GM18951 (cell line): Measurements from ENCODE around the gene FBXO9.
"Not testable (repeated sequence)": the region's sequence is repeated elsewhere in the genome, so short reads cannot be mapped to it uniquely, and the experiment has no call there.

Source experiments
- POLR2A ChIP-seq: IDR thresholded peaks from 4 replicates; pipeline ENCODE4 v1.6.1; 2011; ENCODE audit warnings: mild to moderate bottlenecking; ENCODE audit not compliant: insufficient read length, insufficient read depth; ENCODE audit errors: extremely low read depth
- in situ Hi-C: fragments of 300-500 bp; cut with MboI; formaldehyde crosslinking; loops from one replicate; pipeline ENCODE4 v1.12.0; 2022; ENCODE audit warnings: low sequenced_read_pairs, mixed read lengths, inconsistent platforms; ENCODE audit not compliant: unreplicated experiment

Gene FBXO9

DNA sequence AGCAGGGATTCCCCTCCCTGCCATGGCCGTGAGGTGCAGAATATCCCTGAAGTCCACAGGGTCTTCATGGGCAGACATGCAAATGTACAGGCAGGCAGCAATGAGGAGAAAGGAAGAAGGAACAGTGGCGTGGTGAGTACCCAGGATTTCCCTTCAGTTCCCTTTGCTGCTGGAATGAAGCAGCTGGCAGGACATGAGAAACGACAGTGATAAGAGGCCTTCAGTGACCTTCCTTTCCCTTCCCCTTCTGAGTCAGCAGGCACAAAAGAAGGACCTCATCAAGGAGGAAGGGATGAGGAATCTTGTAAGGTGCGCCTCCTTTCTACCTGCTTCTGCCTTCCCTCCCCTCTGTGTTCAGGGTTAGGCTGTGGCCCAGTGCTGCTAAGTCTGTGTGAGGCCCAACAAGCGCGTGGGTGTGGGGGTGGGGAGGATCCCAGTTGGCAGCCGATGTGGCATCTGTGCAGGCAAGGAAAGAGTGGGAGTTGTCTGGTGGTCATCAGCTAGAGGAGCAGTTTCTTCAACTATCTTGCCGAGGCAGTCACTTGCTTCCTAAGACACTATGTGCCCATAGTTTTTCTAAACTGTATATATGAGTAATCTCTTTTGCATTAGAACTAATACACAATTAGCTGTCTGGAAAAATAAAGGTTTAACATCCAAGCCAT is 29.5 kb upstream of the FBXO9 start:
- TF ChIP-seq POLR2A: no peak
- in situ Hi-C loops: no loop called here

DNA sequence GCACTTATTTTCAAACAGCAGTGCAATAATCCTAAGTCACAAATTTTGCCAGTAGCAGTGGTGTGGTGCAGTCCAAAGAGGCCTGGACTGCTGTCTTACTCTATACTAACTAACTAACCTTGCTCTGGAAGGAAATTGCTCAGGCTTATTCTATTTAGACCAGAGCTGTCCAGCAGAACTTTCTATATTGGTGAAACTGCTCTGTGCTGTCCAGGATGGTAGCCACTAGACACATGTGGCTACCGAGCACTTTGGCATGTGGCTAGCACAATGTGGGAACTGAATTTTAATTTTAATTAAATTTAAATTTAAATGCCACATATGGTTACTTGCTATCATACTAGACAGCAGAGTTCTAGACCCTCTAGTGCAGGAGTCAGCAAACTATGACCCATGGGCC is 27.1 kb upstream of the FBXO9 start:
- no peak for TF ChIP-seq POLR2A

DNA sequence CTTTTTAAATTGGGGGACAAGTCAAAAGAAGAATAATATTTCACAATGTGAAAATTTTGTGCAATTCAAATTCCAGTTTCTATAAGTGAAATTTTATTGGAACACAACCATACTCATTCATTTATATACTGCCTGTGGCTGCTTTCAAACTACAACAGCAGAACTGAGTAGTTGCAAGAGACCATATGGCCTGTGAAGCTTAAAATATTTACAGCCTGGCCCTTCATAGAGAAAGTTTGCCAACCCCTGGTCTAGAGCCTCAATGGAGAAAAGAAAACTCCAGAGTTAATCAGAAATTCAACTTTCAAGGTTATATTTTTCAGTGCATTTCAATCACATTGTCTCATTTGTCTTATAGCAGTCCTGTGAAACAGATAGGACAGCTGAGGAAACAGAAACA is 26.6 kb upstream of the FBXO9 start:
- TF ChIP-seq POLR2A: no peak
- in situ Hi-C loops: no loop called here

More for the DNA sequence above, 27.1 kb upstream of the FBXO9 start:
- in situ Hi-C loops: no loop called here

DNA sequence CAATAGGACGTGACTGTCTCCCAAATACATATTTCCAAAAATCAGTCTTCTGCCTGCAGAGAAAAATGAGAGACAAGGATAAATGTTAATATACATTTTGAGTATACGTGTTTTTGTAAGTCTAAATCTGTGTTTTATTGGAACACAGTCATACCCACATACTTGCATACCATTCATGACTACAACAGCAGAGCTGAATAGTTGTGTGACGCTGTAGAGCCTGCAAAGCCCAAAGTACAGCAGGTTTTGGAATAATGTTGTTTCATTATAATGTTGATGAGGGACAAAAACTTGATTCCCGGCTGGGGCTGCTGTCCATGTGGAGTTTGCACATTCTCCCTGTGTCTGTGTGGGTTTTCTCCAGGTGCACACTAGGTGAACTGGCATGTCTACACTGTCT is 23.8 kb upstream of the FBXO9 start:
- TF ChIP-seq POLR2A: no peak
- in situ Hi-C loops: no loop called here

DNA sequence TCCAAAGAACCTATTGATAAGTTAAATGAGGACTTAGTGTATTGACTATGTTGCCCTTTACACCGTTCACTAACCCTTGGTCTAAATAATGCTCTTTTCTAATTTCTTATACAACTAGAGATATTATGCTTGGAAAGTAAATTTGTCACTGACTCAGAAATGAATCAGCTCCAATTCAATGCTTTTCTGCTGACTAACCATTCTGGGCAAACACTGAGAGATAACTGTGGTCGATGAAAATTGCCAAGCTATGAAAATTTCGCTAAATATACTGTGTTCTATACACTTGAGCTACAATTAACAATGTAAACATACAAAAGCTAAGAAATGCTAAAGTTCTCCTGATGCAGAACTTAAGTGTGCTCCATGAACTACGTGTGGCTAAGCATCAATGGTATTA is 23.1 kb upstream of the FBXO9 start:
- in situ Hi-C loops: no loop called here
- no peak for TF ChIP-seq POLR2A

DNA sequence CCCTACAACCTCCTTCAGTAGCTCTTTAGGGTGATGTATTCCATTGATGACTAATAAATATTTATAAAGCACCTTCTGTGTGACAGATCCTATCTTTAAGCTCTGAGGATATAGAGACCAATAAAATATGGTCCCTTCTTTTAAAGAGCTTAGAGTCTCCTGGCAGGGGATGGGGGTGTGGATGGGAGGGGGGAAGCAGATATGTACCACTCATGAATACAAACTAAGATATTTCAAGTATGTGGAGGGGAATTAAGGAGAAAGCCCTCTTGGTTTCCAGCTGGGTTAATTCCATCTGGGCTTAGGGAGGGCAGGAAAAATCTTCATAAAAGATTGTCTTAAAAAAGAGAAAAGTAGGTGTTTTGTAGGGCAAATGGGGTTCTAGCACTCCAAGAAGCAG is 21.6 kb upstream of the FBXO9 start:
- TF ChIP-seq POLR2A: no peak
- in situ Hi-C loops: no loop called here

DNA sequence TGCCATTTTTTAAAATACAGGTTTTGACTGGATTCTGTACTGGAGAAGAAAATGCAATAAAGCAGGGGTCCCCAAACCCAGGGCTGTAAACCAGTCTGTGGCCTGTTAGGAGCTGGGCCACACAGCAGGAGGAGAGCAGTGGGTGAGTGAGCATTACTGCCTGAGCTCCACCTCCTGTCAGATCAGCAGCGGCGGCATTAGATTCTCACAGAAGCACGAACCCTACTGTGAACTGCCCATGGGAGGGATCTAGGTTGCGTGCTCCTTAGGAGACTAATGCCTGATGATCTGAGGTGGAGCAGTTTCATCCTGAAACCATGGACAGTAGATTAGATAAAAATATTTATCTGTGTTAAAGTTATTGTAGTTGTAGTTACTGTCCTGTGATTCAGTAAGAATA is 21.1 kb upstream of the FBXO9 start:
- in situ Hi-C loops: no loop called here
- no peak for TF ChIP-seq POLR2A

DNA sequence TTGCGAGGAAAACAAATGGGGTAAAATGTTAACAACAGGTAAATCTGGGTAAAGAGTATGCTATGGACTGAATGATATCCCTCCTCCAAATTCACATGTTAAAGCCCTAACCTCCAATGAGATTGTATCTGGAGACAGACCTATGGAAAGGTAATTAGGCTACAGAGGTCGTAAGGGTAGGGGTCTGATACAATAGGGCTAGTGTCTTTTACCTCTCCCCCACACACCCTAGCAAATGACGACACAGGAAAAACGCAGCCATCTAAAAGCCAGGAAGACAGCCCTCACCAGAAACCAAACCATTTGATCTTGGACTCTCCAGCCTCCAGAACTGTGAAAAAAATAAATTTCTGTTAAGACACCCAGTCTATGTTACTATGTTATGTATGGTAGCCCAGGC is 20.6 kb upstream of the FBXO9 start:
- TF ChIP-seq POLR2A: no peak
- in situ Hi-C loops: no loop called here

DNA sequence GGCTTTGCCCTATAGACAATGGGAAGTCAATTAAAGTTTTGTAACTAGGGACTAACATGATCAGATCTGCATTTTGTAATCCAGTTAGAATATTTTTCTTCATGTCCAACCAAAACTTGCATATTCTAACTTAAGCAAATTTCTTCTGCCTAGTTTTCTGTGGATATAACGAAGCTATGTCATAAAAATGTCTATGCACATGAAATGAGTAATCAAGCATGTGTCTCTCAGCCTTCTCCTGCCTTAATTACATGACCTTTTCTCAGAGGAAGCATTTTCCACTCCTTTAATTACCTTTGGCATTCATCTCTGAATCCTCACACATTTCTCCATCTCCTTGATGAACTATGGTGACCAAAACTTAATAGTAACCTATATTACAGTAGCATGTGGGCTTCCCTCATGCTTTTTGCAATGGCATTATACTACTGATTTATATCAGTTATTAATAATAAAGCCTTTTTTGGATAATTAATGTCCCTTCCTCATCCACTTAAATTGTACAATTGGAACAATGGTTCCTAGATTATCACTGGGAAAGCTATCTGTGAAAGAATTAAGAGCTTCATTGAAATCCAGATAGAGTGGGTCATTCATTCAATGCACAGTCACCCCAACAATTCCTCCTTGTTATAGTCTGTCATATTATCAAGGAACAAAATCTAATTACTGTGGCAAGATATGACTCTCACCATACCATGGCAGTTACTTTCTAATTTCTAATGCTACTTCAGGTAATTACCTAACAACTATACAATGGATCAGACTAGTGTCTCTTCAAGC is 19.1 kb upstream of the FBXO9 start:
- in situ Hi-C loops: no loop called here
- TF ChIP-seq POLR2A: no peak

DNA sequence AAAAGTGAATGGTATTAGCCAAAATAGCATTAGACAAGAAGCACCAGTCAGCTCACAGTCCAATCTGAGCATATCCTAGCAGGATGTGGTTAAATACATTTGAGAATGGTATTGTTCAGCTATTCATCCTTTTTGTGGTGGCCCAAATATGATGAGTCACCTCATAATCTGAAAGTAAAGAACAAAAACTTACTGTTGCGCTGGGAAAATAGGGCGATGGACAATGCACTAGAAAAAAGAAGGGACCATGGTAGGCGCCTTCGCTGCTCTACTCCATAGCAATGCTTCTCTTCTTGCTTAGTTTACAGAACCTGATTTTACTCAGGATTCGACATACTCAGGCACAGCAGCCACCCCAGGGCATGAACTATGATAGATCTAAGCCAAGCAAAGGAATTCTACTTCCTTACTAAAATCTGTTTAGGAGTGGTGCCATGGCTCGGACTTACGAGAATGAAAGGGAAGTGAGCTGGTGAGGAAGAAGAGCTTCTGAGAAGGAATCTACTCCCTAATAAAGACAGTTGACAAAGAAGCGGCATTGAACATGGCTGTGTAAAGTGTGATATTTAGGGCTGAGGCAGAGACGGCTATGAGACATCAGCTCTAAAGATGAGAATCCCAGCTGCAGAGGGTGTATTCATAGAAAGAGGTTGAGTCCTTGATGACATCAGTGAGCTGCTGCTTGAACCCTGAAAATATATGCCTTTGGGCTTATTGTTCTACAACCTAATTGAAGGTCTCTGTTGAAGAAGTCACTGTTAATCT is 16.6 kb upstream of the FBXO9 start:
- in situ Hi-C loops: no loop called here

DNA sequence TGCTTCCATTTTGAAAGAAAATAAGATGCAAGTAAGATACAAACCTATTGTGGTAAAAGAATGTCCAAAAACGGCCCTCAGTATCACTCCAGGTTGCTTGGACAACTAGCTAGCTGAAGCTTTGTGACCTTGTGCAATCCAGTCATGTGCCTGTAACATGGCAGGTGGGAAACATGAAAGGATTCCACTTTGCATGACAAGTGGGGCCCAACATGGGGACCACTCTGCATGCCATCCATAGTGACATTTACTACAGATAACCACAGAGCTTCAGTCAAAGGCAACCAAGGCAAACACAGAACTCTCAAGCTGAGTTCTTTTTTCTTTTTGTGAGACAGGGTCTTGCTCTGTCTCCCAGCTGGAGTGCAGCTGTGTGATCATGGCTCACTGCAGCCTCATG is 15.8 kb upstream of the FBXO9 start:
- no peak for TF ChIP-seq POLR2A
- in situ Hi-C loops: no loop called here

More for the DNA sequence above, 16.6 kb upstream of the FBXO9 start:
- TF ChIP-seq POLR2A: no peak

DNA sequence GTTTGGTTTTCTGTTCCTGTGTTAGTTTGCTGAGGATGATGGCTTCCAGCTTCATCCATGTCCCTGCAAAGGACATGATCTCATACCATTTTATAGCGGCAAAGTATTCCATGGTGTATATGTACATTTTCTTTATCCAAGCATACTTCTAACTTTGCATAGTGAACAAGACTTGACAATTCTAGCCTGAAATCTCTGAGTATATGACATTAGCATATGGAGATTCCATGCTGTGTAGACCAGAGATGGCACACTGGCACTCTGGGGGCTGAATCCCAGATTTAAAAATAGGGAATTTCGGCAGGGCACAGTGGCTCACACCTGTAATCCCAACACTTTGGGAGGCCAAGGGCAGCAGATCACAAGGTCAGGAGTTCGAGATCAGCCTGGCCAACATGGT is 13.1 kb upstream of the FBXO9 start:
- in situ Hi-C loops: not testable (repeated sequence)

DNA sequence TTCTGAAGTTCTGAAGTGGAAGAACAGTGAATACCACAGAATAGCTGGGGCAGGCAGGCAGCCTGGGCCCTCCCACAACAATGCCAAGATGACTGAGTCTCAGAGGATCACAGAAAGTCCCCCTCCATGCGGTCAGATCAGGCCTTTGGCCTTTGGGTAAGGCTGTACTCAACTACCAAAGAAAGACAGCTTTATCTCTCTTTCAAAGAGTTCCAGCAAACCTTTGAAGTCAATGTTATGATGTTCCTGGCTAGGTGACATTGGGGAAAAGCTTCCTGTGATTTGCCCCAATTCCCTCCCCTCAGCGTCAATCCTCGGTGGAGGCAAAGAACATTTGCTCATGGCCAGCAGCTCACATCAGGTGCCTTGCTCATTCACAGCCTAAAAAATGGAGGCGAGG is 10.7 kb upstream of the FBXO9 start:
- no peak for TF ChIP-seq POLR2A
- in situ Hi-C loops: no loop called here

DNA sequence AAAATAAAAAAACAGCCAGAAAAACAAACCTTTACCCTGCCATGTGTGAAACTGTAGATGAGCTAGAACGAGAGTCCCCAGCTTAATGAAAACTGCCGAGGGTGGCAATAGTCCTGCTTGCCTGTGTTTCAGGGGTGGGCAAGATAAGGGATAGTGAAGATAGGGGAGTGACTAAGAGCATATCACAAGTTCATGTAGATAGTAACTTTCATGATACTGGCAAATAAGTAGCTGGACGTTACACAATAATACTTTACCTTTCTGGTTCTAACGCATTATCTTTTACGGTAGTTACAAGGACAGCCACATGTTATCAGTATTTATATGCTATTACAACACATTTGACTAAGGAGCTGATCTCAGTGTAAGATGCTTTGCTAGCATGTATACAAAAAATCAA is 9.3 kb upstream of the FBXO9 start:
- TF ChIP-seq POLR2A: no peak
- in situ Hi-C loops: no loop called here
